SHP77 (cell line): Measurements from ENCODE around the gene TBC1D22A.

Source experiments
- DNase-seq, 2 experiments: peaks; one replicate each; lab custom pipeline; 2025; lab: John Stamatoyannopoulos, UW

Gene TBC1D22A

GRCh38 chr22:47190957-47191670, 428.7 kb downstream of the TBC1D22A start:
- DNase-seq: no peak

- DNase-seq: no peak
Observed at GRCh38 chr22:47191671-47192650, 429.5 kb downstream of the TBC1D22A start.

GRCh38 chr22:47192651-47193437, 430.4 kb downstream of the TBC1D22A start:
- no peak for DNase-seq

GRCh38 chr22:47193606-47194329, 431.3 kb downstream of the TBC1D22A start:
- DNase-seq: no peak

GRCh38 chr22:47194476-47195155, 432.2 kb downstream of the TBC1D22A start:
- no peak for DNase-seq

- DNase-seq: no peak
Observed at GRCh38 chr22:47195156-47195483, 432.7 kb downstream of the TBC1D22A start.

- peak in 1 of 2 experiments; percentile 8 for DNase-seq
Observed at GRCh38 chr22:47195484-47196165, 433.2 kb downstream of the TBC1D22A start.

GRCh38 chr22:47196166-47196849, 433.9 kb downstream of the TBC1D22A start:
- no peak for DNase-seq

GRCh38 chr22:47196881-47197772, 434.7 kb downstream of the TBC1D22A start:
- DNase-seq: no peak

- no peak for DNase-seq
Observed at GRCh38 chr22:47197773-47198500, 435.5 kb downstream of the TBC1D22A start.

- DNase-seq: no peak
Observed at GRCh38 chr22:47198801-47199251, 436.4 kb downstream of the TBC1D22A start.

- no peak for DNase-seq
Observed at GRCh38 chr22:47199261-47199978, 437.0 kb downstream of the TBC1D22A start.

GRCh38 chr22:47199979-47200272, 437.5 kb downstream of the TBC1D22A start:
- DNase-seq: no peak

GRCh38 chr22:47200273-47201051, 438.0 kb downstream of the TBC1D22A start:
- no peak for DNase-seq

- DNase-seq: no peak
Observed at GRCh38 chr22:47201186-47201995, 438.9 kb downstream of the TBC1D22A start.
